Esophagus muscularis mucosa (tissue), 3 donors: ENCODE data around the gene OSBPL10.

Experiments used
- POLR2A ChIP-seq: fragments of 450-650 bp; IDR thresholded peaks from one replicate; pipeline ENCODE4 v1.6.1; 2017; ENCODE audit warnings: antibody characterized with exemption, moderate library complexity, mild to moderate bottlenecking, low read depth
- TF ChIP-seq, protein P1 (sequence below), 3 experiments: fragments of 200-600 bp in 2 of 3; fragments of 450-650 bp in 1 of 3; sonication (generic) in 2 of 3; IDR thresholded peaks; one replicate each; pipeline ENCODE4 v1.5.1; 2017 to 2019; ENCODE audit warnings: antibody characterized with exemption in 3 of 3, mild to moderate bottlenecking in 2 of 3, moderate library complexity in 1 of 3

DNA sequence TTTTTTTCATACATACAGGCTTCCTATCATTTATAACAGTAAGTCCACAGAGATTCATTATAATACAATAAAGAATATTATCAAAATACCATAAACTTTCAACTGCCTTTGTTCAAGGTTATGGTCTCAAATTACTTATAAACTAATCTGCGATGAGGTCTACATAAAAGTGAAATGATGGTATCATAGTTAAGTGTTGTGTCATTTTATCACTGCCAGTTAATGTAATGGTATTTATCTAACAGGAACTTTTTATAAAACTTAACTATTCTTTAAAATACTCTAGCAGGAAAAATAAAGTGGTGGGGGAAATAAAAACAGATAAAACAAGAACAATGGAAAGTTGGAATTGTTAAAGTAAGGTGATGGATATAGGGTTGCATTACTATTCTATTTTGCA is 153.1 kb downstream of the OSBPL10 start:
- TF ChIP-seq, protein P1, sequence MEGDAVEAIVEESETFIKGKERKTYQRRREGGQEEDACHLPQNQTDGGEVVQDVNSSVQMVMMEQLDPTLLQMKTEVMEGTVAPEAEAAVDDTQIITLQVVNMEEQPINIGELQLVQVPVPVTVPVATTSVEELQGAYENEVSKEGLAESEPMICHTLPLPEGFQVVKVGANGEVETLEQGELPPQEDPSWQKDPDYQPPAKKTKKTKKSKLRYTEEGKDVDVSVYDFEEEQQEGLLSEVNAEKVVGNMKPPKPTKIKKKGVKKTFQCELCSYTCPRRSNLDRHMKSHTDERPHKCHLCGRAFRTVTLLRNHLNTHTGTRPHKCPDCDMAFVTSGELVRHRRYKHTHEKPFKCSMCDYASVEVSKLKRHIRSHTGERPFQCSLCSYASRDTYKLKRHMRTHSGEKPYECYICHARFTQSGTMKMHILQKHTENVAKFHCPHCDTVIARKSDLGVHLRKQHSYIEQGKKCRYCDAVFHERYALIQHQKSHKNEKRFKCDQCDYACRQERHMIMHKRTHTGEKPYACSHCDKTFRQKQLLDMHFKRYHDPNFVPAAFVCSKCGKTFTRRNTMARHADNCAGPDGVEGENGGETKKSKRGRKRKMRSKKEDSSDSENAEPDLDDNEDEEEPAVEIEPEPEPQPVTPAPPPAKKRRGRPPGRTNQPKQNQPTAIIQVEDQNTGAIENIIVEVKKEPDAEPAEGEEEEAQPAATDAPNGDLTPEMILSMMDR (IDR thresholded peaks at IDR 0.05), result no peak
- TF ChIP-seq POLR2A, result no peak
